Neutrophil (primary cell): ENCODE measurements around the gene LTBP4.
A peak's percentile ranks its signal among the peaks of the same experiment; 100 is the strongest.

Experiments used
- H3K27ac ChIP-seq: fragments of 200-600 bp; sonication (generic); 2 replicates; pipeline ENCODE4 v1.5.1; 2016; ENCODE audit warnings: mild to moderate bottlenecking, moderate library complexity
- H3K27me3 ChIP-seq: fragments of 200-600 bp; sonication (generic); 2 replicates; pipeline ENCODE4 v1.6.0; 2016; ENCODE audit warnings: mild to moderate bottlenecking
- H3K36me3 ChIP-seq: fragments of 200-600 bp; sonication (generic); 2 replicates; pipeline ENCODE4 v1.5.1; 2017
- H3K4me1 ChIP-seq, 2 experiments: fragments of 200-600 bp in 1 of 2; sonication (generic) in 1 of 2; 1 replicate in 1 of 2; 2 replicates in 1 of 2; pipeline versions ENCODE4 v1.5.1 to v1.6.1; 2013 to 2016; ENCODE audit warnings: low read depth in 1 of 2, low read length in 1 of 2, mild to moderate bottlenecking in 1 of 2, moderate library complexity in 1 of 2; ENCODE audit not compliant: control insufficient read depth in 1 of 2, insufficient read depth in 1 of 2
- H3K4me3 ChIP-seq, 2 experiments: fragments of 200-600 bp in 1 of 2; sonication (generic) in 1 of 2; 1 replicate in 1 of 2; 2 replicates in 1 of 2; pipeline ENCODE4 v1.5.1; 2013 to 2016; ENCODE audit warnings: low read depth in 1 of 2, low read length in 1 of 2, mild to moderate bottlenecking in 1 of 2, moderate library complexity in 1 of 2
- H3K9me3 ChIP-seq: fragments of 200-600 bp; sonication (generic); 2 replicates; pipeline ENCODE4 v1.5.1; 2016
- CTCF ChIP-seq: fragments of 200-600 bp; sonication (generic); IDR thresholded peaks from 2 replicates; pipeline ENCODE4 v1.5.1; 2016; ENCODE audit warnings: antibody characterized with exemption

LTBP4 gene

GRCh38 chr19:40567040-40567749, 34.0 kb upstream of the LTBP4 start:
- no peak for TF ChIP-seq CTCF
- Histone ChIP-seq H3K36me3 (no peaks in the 10 kb centered on the region), H3K4me1 (peaks cover 11 to 15% of the 10 kb centered on the region in 2 experiments), H3K4me3 (no peak overlapping the region), H3K27ac (no peak overlapping the region), H3K9me3 (no peaks in the 10 kb centered on the region), H3K27me3 (peaks cover 88% of the 10 kb centered on the region)

GRCh38 chr19:40567750-40568494, 33.2 kb upstream of the LTBP4 start:
- H3K27ac ChIP-seq = no peak overlapping the region
- no peak for TF ChIP-seq CTCF
- H3K9me3 ChIP-seq = no peaks in the 10 kb centered on the region
- no peaks in the 10 kb centered on the region for H3K36me3 ChIP-seq
- no peak overlapping the region for H3K4me3 ChIP-seq
- peaks cover 11 to 15% of the 10 kb centered on the region in 2 experiments for H3K4me1 ChIP-seq
- peaks cover 87% of the 10 kb centered on the region for H3K27me3 ChIP-seq

DNA sequence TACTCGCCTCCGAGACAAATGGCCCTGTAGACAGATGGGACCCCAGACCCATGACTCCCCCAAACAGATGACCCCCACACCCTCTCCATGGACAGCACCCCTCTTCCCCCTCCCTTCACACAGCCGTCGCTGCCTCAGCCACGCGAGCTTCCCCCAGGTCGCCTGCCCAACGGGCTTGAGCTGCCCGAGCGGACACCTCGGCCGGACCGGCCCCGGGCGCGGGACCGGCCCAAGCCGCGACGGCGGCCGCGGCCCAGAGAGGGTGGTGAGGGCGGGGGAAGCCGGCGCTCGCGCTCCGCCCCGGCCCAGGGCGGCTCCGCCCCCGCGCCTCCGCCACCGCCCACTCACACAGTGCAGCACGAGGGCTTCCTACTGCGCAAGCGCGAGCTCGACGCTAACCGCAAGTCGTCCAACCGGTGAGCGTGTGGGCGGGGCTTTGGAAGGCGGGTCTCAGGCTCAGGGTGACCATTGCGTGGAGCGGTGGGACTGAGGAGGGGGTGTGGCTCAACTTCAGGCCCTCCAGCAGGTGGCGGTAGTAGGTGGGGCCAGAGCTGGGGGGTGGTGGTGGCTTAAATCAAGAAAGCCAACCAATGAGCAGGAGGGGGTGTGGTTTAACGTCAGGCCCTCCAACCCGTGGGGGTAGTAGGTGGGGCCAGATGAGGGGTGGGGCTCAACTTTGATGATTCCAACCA, 30.7 kb upstream of the LTBP4 start:
- Histone ChIP-seq H3K4me1 (peaks cover 16 to 24% of the 10 kb centered on the region in 2 experiments), H3K36me3 (no peaks in the 10 kb centered on the region), H3K9me3 (no peaks in the 10 kb centered on the region), H3K27me3 (peaks cover 61% of the 10 kb centered on the region), H3K4me3 (peak overlapping the region; percentile 57 to 63), H3K27ac (peak overlapping the region; percentile 65)
- peak; percentile 66 for TF ChIP-seq CTCF

DNA sequence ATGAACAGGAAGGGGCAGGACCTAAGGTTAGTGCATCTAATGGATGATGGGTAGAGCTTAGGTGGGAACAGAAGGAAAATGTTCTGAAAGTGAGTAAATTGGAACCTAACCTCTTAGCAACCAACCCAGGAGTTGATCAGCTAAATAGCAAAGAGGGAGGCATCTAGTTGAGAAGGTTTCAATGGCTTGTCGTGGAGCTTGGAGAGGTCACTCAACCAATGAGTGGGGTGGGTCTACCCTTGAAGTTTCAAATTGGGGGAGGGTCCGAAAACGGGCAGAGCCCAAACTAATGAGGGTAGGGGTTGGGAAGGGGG, 30.2 kb upstream of the LTBP4 start:
- Histone ChIP-seq H3K4me3 (peak overlapping the region; percentile 43 to 63), H3K27ac (peak overlapping the region; percentile 65), H3K4me1 (peaks cover 21 to 29% of the 10 kb centered on the region in 2 experiments), H3K9me3 (no peaks in the 10 kb centered on the region), H3K36me3 (no peaks in the 10 kb centered on the region), H3K27me3 (peaks cover 56% of the 10 kb centered on the region)
- TF ChIP-seq CTCF = no peak

- no peak overlapping the region for H3K4me3 ChIP-seq
- no peaks in the 10 kb centered on the region for H3K9me3 ChIP-seq
- H3K36me3 ChIP-seq = no peaks in the 10 kb centered on the region
- no peak for TF ChIP-seq CTCF
- H3K27ac ChIP-seq = peak overlapping the region; percentile 65
- peaks cover 46% of the 10 kb centered on the region for H3K27me3 ChIP-seq
- peaks cover 24 to 32% of the 10 kb centered on the region in 2 experiments for H3K4me1 ChIP-seq
Observed at GRCh38 chr19:40571831-40572495, 29.2 kb upstream of the LTBP4 start.
